Liver (tissue), 9 donors: Measurements from ENCODE around the gene ADNP. TPM values are rescaled to one million over a fixed set of nuclear protein-coding genes. Genes with fewer than 3 reads are reported as not detected.

ENCODE experiments used
- DNase-seq: peaks from one replicate; pipeline ENCODE4 v3.0.0-alpha.2; 2017; ENCODE audit warnings: low spot score
- H3K27ac ChIP-seq, 2 donors: one replicate each; pipeline ENCODE4 v1.7.0; 2013; ENCODE audit warnings: inconsistent platforms in 2 of 2, low read length in 2 of 2, control low read depth in 1 of 2, low read depth in 1 of 2, mild to moderate bottlenecking in 1 of 2
- H3K27me3 ChIP-seq, 4 donors: one replicate each; pipeline versions ENCODE4 v1.6.1 to v1.7.0; 2013; ENCODE audit warnings: low read length in 3 of 4, inconsistent platforms in 1 of 4, mild to moderate bottlenecking in 1 of 4, moderate library complexity in 1 of 4; ENCODE audit not compliant: control insufficient read depth in 4 of 4, insufficient read depth in 4 of 4
- H3K36me3 ChIP-seq, 4 donors: one replicate each; pipeline versions ENCODE4 v1.6.1 to v1.7.0; 2013; ENCODE audit warnings: low read length in 3 of 4, mild to moderate bottlenecking in 3 of 4, low read depth in 1 of 4, moderate library complexity in 1 of 4; ENCODE audit not compliant: control insufficient read depth in 4 of 4, insufficient read depth in 3 of 4
- H3K4me1 ChIP-seq, 4 donors: one replicate each; pipeline versions ENCODE4 v1.6.1 to v1.7.0; 2013; ENCODE audit warnings: low read length in 3 of 4, mild to moderate bottlenecking in 3 of 4, moderate library complexity in 1 of 4; ENCODE audit not compliant: control insufficient read depth in 4 of 4, insufficient read depth in 4 of 4
- H3K4me3 ChIP-seq, 3 donors: one replicate each; pipeline versions ENCODE4 v1.6.1 to v1.7.0; 2013; ENCODE audit warnings: low read length in 3 of 3, control low read depth in 1 of 3, low read depth in 1 of 3, mild to moderate bottlenecking in 1 of 3
- H3K9ac ChIP-seq, 2 donors: one replicate each; pipeline ENCODE4 v1.7.0; 2013; ENCODE audit warnings: low read length in 2 of 2, mild to moderate bottlenecking in 2 of 2, moderate library complexity in 2 of 2, control low read depth in 1 of 2, low read depth in 1 of 2
- H3K9me3 ChIP-seq, 4 donors: one replicate each; pipeline versions ENCODE4 v1.6.1 to v1.7.0; 2013; ENCODE audit warnings: low read length in 3 of 4; ENCODE audit not compliant: control insufficient read depth in 4 of 4
- ATF3 ChIP-seq: IDR thresholded peaks from 2 replicates; pipeline ENCODE4 v1.6.1; 2016; ENCODE audit warnings: antibody characterized with exemption
- CTCF ChIP-seq: fragments of 150-350 bp; IDR thresholded peaks from 2 replicates; pipeline ENCODE4 v1.5.1; 2017; ENCODE audit warnings: improper control_type of control experiment, low read depth, low read length; ENCODE audit not compliant: missing input control
- EGR1 ChIP-seq, 2 donors: IDR thresholded peaks; 2 replicates each; pipeline ENCODE4 v1.6.1; 2016 to 2018; ENCODE audit warnings: antibody characterized with exemption in 2 of 2, low read depth in 2 of 2
- FOXA1 ChIP-seq: IDR thresholded peaks from 2 replicates; pipeline ENCODE4 v1.6.1; 2016; ENCODE audit warnings: antibody characterized with exemption
- FOXA2 ChIP-seq: IDR thresholded peaks from 2 replicates; pipeline ENCODE4 v1.6.1; 2016; ENCODE audit warnings: antibody characterized with exemption
- GABPA ChIP-seq, 2 donors: IDR thresholded peaks in 1 of 2; conservative IDR thresholded peaks in 1 of 2; 2 replicates each; pipeline ENCODE4 v1.6.1; 2016; ENCODE audit warnings: antibody characterized with exemption in 2 of 2, mild to moderate bottlenecking in 1 of 2, moderate library complexity in 1 of 2
- HNF4A ChIP-seq, 2 donors: conservative IDR thresholded peaks; 2 replicates each; pipeline ENCODE4 v1.6.1; 2016; ENCODE audit warnings: antibody characterized with exemption in 2 of 2, mild to moderate bottlenecking in 2 of 2
- HNF4G ChIP-seq: IDR thresholded peaks from 2 replicates; pipeline ENCODE4 v1.6.1; 2016; ENCODE audit warnings: antibody characterized with exemption
- JUND ChIP-seq, 2 donors: IDR thresholded peaks; 2 replicates each; pipeline ENCODE4 v1.6.1; 2016; ENCODE audit warnings: antibody characterized with exemption in 2 of 2
- MAX ChIP-seq: IDR thresholded peaks from 2 replicates; pipeline ENCODE4 v1.6.1; 2016; ENCODE audit warnings: antibody characterized with exemption
- NR2F2 ChIP-seq: IDR thresholded peaks from 2 replicates; pipeline ENCODE4 v1.6.1; 2016; ENCODE audit warnings: antibody characterized with exemption
- RAD21 ChIP-seq, 2 donors: IDR thresholded peaks; 2 replicates each; pipeline ENCODE4 v1.6.1; 2016; ENCODE audit warnings: antibody characterized with exemption in 2 of 2, mild to moderate bottlenecking in 2 of 2
- REST ChIP-seq: IDR thresholded peaks from 2 replicates; pipeline ENCODE4 v1.6.1; 2016; ENCODE audit warnings: antibody characterized with exemption, mild to moderate bottlenecking
- RXRA ChIP-seq, 2 donors: IDR thresholded peaks; 2 replicates each; pipeline ENCODE4 v1.6.1; 2017 to 2018; ENCODE audit warnings: antibody characterized with exemption in 2 of 2, mild to moderate bottlenecking in 1 of 2
- SP1 ChIP-seq: IDR thresholded peaks from 2 replicates; pipeline ENCODE4 v1.6.1; 2018; ENCODE audit warnings: antibody characterized with exemption, mild to moderate bottlenecking
- TAF1 ChIP-seq: conservative IDR thresholded peaks from 2 replicates; pipeline ENCODE4 v1.6.1; 2016; ENCODE audit warnings: antibody characterized with exemption, mild to moderate bottlenecking
- YY1 ChIP-seq: IDR thresholded peaks from 2 replicates; pipeline ENCODE4 v1.6.1; 2016; ENCODE audit warnings: antibody characterized with exemption, mild to moderate bottlenecking
- ZBTB33 ChIP-seq: IDR thresholded peaks from 2 replicates; pipeline ENCODE4 v1.6.1; 2016; ENCODE audit warnings: antibody characterized with exemption
- WGBS: extraction: QIAGEN DNeasy Blood & Tissue Kit; methylation state at CpG from one replicate; pipeline ENCODE4 v1.1.7; 2013; 5-methylcytosine and 5-hydroxymethylcytosine counted together
- polyA plus RNA-seq, 2 donors: library from polyadenylated mRNA; stranded (reverse) in 1 of 2; unstranded in 1 of 2; fragments of 200-250 nt in 1 of 2; fragments of >200 nt in 1 of 2; fragmentation: Nextera tagmentation in 1 of 2; extraction: Ambion mirVana in 1 of 2; gene quantifications; one replicate each; pipeline versions ENCODE4 v1.2.1 to v1.2.3, GENCODE V29; 2013 to 2015
- total RNA-seq, 2 donors: library from RNA; depleted of rRNA; stranded (reverse); fragments of >200 nt; gene quantifications; one replicate each; pipeline ENCODE4 v1.2.3, GENCODE V29; 2014
- donor health status: healthy.
- donor health status: healthy.
- donor health status: healthy.
- donor health status: healthy.
- donor health status: healthy.

The ADNP gene
- total and polyA plus RNA-seq, 4 donors = 9.3 to 25.4 (median 20.1) TPM

GRCh38 chr20:50845566-50846215 lies 85.5 kb downstream of the ADNP start:
- DNase-seq = no peak
- no peak overlapping the region for H3K27ac ChIP-seq
- H3K9me3 ChIP-seq = no peaks in the 10 kb centered on the region
- TF ChIP-seq FOXA1 (no peak), REST (no peak), TAF1 (no peak), CTCF (no peak), FOXA2 (no peak), YY1 (no peak), MAX (no peak), HNF4G (no peak), RAD21 (IDR thresholded peaks at IDR 0.05) (no peak), EGR1 (IDR thresholded peaks at IDR 0.05; ENCODE audit: low read depth in 2 of 2) (no peak), SP1 (no peak), ATF3 (no peak), JUND (IDR thresholded peaks at IDR 0.05) (no peak), NR2F2 (no peak), ZBTB33 (no peak), RXRA (IDR thresholded peaks at IDR 0.05) (no peak), GABPA (IDR thresholded peaks at IDR 0.05 in 1 of 2, conservative IDR thresholded peaks at IDR 0.05 in 1 of 2) (no peak), HNF4A (conservative IDR thresholded peaks at IDR 0.05) (no peak)
- no peak overlapping the region for H3K4me3 ChIP-seq
- H3K36me3 ChIP-seq = no peaks in the 10 kb centered on the region
- H3K27me3 ChIP-seq = no peaks in the 10 kb centered on the region
- no peak overlapping the region for H3K9ac ChIP-seq
- WGBS = 95% methylated on average over 15 of the region's 15 CpGs
- peaks cover 7 to 15% (median 11%) of the 10 kb centered on the region in 4 donors for H3K4me1 ChIP-seq
